ENCODE results near the gene GATA3. TPM values are rescaled to one million over a fixed set of nuclear protein-coding genes. Genes with fewer than 3 reads are reported as not detected.
A peak's percentile ranks its signal among the peaks of the same experiment; 100 is the strongest.

GATA3 gene
- total and polyA plus RNA-seq, 2 experiments from 2014 or later: 2.4 to 15.4 TPM

- peak overlapping the region; percentile 44 for H3K4me3 ChIP-seq
- DNase-seq (ENCODE audit: low spot score): no peak
- peak overlapping the region; percentile 53 for H2AFZ ChIP-seq
- no peaks in the 10 kb centered on the region for H3K36me3 ChIP-seq (replicated peaks; ENCODE audit: insufficient read depth, low read depth)
- peak overlapping the region; percentile 91 for H3K4me2 ChIP-seq
- H3K79me2 ChIP-seq: peaks cover 6% of the 10 kb centered on the region
- WGBS (ENCODE audit: low lambda C conversion rate, missing lambda C conversion rate): 0% methylated on average over 18 of the region's 25 CpGs
- H3K27ac ChIP-seq: peak overlapping the region; percentile 80
- no peaks in the 10 kb centered on the region for H3K9me2 ChIP-seq (replicated peaks; ENCODE audit: insufficient read depth)
- no peaks in the 10 kb centered on the region for H3K9me3 ChIP-seq (ENCODE audit: low read depth)
- H3K4me1 ChIP-seq (ENCODE audit: insufficient read depth): peaks cover 35% of the 10 kb centered on the region
- no peaks in the 10 kb centered on the region for H4K20me1 ChIP-seq (ENCODE audit: insufficient read depth, poor library complexity, severe bottlenecking)
- peaks cover 77% of the 10 kb centered on the region for H3K27me3 ChIP-seq
- TF ChIP-seq CTCF (IDR thresholded peaks at IDR 0.05; ENCODE audit: poor library complexity): no peak
- no peak for TF ChIP-seq EZH2phosphoT487 (IDR thresholded peaks at IDR 0.05; ENCODE audit: low read depth, severe bottlenecking, unreplicated experiment)
- no peak for TF ChIP-seq EZH2 (IDR thresholded peaks at IDR 0.05; ENCODE audit: borderline replicate concordance)
Measured at GRCh38 chr10:8054244-8054493, 319 bp upstream of the GATA3 start.

- H3K36me3 ChIP-seq (replicated peaks; ENCODE audit: insufficient read depth, low read depth): no peaks in the 10 kb centered on the region
- no peaks in the 10 kb centered on the region for H4K20me1 ChIP-seq (ENCODE audit: insufficient read depth, poor library complexity, severe bottlenecking)
- peak overlapping the region; percentile 53 for H2AFZ ChIP-seq
- H3K79me2 ChIP-seq: peaks cover 6% of the 10 kb centered on the region
- peaks cover 30% of the 10 kb centered on the region for H3K4me1 ChIP-seq (ENCODE audit: insufficient read depth)
- H3K27me3 ChIP-seq: peaks cover 75% of the 10 kb centered on the region
- no peaks in the 10 kb centered on the region for H3K9me3 ChIP-seq (ENCODE audit: low read depth)
- H3K4me2 ChIP-seq: peak overlapping the region; percentile 91
- DNase-seq (ENCODE audit: low spot score): peak; percentile 16
- no peaks in the 10 kb centered on the region for H3K9me2 ChIP-seq (replicated peaks; ENCODE audit: insufficient read depth)
- TF ChIP-seq EZH2phosphoT487 (IDR thresholded peaks at IDR 0.05; ENCODE audit: low read depth, severe bottlenecking, unreplicated experiment): peak; percentile 45
- TF ChIP-seq CTCF (IDR thresholded peaks at IDR 0.05; ENCODE audit: poor library complexity): no peak
- peak; percentile 87 for TF ChIP-seq EZH2 (IDR thresholded peaks at IDR 0.05; ENCODE audit: borderline replicate concordance)
- WGBS (ENCODE audit: low lambda C conversion rate, missing lambda C conversion rate): 9% methylated on average over 43 of the region's 85 CpGs
- peak overlapping the region; percentile 80 for H3K27ac ChIP-seq
- peak overlapping the region; percentile 44 for H3K4me3 ChIP-seq
Measured at GRCh38 chr10:8055420-8056349, 1.2 kb downstream of the GATA3 start.

GRCh38 chr10:8056378-8056777 is 1.9 kb downstream of the GATA3 start:
- H3K27me3 ChIP-seq: peaks cover 75% of the 10 kb centered on the region
- no peaks in the 10 kb centered on the region for H3K36me3 ChIP-seq (replicated peaks; ENCODE audit: insufficient read depth, low read depth)
- 43% methylated on average over 6 of the region's 6 CpGs for WGBS (ENCODE audit: low lambda C conversion rate, missing lambda C conversion rate)
- no peak for DNase-seq (ENCODE audit: low spot score)
- H3K79me2 ChIP-seq: peaks cover 6% of the 10 kb centered on the region
- no peaks in the 10 kb centered on the region for H3K9me3 ChIP-seq (ENCODE audit: low read depth)
- peak overlapping the region; percentile 33 for H2AFZ ChIP-seq
- peaks cover 27% of the 10 kb centered on the region for H3K4me1 ChIP-seq (ENCODE audit: insufficient read depth)
- peak overlapping the region; percentile 80 for H3K27ac ChIP-seq
- no peak for TF ChIP-seq EZH2 (IDR thresholded peaks at IDR 0.05; ENCODE audit: borderline replicate concordance)
- no peak for TF ChIP-seq CTCF (IDR thresholded peaks at IDR 0.05; ENCODE audit: poor library complexity)
- TF ChIP-seq EZH2phosphoT487 (IDR thresholded peaks at IDR 0.05; ENCODE audit: low read depth, severe bottlenecking, unreplicated experiment): no peak
- no peaks in the 10 kb centered on the region for H4K20me1 ChIP-seq (ENCODE audit: insufficient read depth, poor library complexity, severe bottlenecking)
- H3K4me3 ChIP-seq: no peak overlapping the region
- peak overlapping the region; percentile 91 for H3K4me2 ChIP-seq
- no peaks in the 10 kb centered on the region for H3K9me2 ChIP-seq (replicated peaks; ENCODE audit: insufficient read depth)

All from hepatocyte (in vitro differentiated cells).